Tibial artery (tissue), 4 donors: ENCODE results near the gene ARV1.

Experiments used
- DNase-seq, 2 donors: peaks; one replicate each; pipeline ENCODE4 v3.0.0-alpha.2; 2019
- H3K27ac ChIP-seq, 2 donors: fragments of 200-600 bp; sonication (generic) in 1 of 2; 1 replicate in 1 of 2; 2 replicates in 1 of 2; pipeline ENCODE4 v1.5.1; 2018 to 2019; ENCODE audit warnings: mild to moderate bottlenecking in 1 of 2
- H3K27me3 ChIP-seq, 2 donors: fragments of 200-600 bp; sonication (generic) in 1 of 2; one replicate each; pipeline versions ENCODE4 v1.5.1 to v1.6.0; 2016 to 2019
- H3K36me3 ChIP-seq, 3 donors: fragments of 200-600 bp; sonication (generic) in 2 of 3; one replicate each; pipeline ENCODE4 v1.5.1; 2016 to 2019; ENCODE audit warnings: mild to moderate bottlenecking in 2 of 3
- H3K4me1 ChIP-seq, 4 donors: fragments of 200-600 bp; sonication (generic) in 2 of 4; 1 replicate in 3 of 4; 2 replicates in 1 of 4; pipeline ENCODE4 v1.5.1; 2016 to 2019
- H3K4me3 ChIP-seq, 2 donors: fragments of 200-600 bp; sonication (generic) in 1 of 2; 1 replicate in 1 of 2; 2 replicates in 1 of 2; pipeline ENCODE4 v1.5.1; 2018 to 2019; ENCODE audit warnings: mild to moderate bottlenecking in 2 of 2
- H3K9me3 ChIP-seq, 3 donors: fragments of 200-600 bp; sonication (generic) in 1 of 3; one replicate each; pipeline ENCODE4 v1.5.1; 2016 to 2019
- intact Hi-C: fragments of 100-400 bp; cut with DNase I; formaldehyde crosslinking; loops from one replicate; pipeline ENCODE4 v1.15.0; 2023; ENCODE audit warnings: low total_unique reads
- TF ChIP-seq, protein P1 (sequence below), 2 experiments: fragments of 200-600 bp in 1 of 2; fragments of 450-650 bp in 1 of 2; IDR thresholded peaks; one replicate each; pipeline ENCODE4 v1.5.1; 2017 to 2019; ENCODE audit warnings: antibody characterized with exemption in 2 of 2, mild to moderate bottlenecking in 1 of 2, moderate library complexity in 1 of 2

Gene ARV1

DNA sequence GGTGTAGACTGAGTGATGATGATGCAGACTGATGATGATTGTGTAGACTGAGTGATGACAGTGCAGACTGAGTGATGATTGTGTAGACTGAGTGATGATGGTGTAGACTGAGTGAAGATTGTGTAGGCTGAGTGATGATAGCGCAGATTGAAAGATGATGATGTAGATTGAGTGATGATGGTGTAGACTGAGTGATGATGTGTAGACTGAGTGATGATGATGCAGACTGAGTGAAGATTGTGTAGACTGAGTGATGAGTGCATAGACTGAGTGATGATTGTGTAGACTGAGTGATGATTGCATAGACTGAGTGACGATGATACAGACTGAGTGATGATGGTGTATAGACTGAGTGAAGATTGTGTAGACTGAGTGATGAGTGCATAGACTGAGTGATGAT, 32.5 kb downstream of the ARV1 start:
- no peaks in the 10 kb centered on the region for H3K27me3 ChIP-seq
- no peaks in the 10 kb centered on the region for H3K36me3 ChIP-seq
- H3K4me3 ChIP-seq: no peak overlapping the region
- no peaks in the 10 kb centered on the region for H3K4me1 ChIP-seq
- DNase-seq: no peak
- intact Hi-C loops: no loop called here
- no peak overlapping the region for H3K27ac ChIP-seq
- peaks cover 0 to 9% (median 0%) of the 10 kb centered on the region in 3 donors for H3K9me3 ChIP-seq
- TF ChIP-seq, protein P1, sequence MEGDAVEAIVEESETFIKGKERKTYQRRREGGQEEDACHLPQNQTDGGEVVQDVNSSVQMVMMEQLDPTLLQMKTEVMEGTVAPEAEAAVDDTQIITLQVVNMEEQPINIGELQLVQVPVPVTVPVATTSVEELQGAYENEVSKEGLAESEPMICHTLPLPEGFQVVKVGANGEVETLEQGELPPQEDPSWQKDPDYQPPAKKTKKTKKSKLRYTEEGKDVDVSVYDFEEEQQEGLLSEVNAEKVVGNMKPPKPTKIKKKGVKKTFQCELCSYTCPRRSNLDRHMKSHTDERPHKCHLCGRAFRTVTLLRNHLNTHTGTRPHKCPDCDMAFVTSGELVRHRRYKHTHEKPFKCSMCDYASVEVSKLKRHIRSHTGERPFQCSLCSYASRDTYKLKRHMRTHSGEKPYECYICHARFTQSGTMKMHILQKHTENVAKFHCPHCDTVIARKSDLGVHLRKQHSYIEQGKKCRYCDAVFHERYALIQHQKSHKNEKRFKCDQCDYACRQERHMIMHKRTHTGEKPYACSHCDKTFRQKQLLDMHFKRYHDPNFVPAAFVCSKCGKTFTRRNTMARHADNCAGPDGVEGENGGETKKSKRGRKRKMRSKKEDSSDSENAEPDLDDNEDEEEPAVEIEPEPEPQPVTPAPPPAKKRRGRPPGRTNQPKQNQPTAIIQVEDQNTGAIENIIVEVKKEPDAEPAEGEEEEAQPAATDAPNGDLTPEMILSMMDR (IDR thresholded peaks at IDR 0.05): no peak

- TF ChIP-seq, protein P1 (IDR thresholded peaks at IDR 0.05): no peak
- intact Hi-C loops: no loop called here
- Histone ChIP-seq H3K4me3 (no peak overlapping the region), H3K36me3 (no peaks in the 10 kb centered on the region), H3K27ac (no peak overlapping the region), H3K27me3 (no peaks in the 10 kb centered on the region), H3K9me3 (peaks cover 0 to 9% (median 0%) of the 10 kb centered on the region in 3 donors), H3K4me1 (no peaks in the 10 kb centered on the region)
- no peak for DNase-seq
These were observed 33.1 kb downstream of the ARV1 start for GRCh38 chr1:231011963-231012362.

GRCh38 chr1:231013391-231014015, 34.6 kb downstream of the ARV1 start:
- TF ChIP-seq, protein P1 (IDR thresholded peaks at IDR 0.05): no peak
- H3K27ac ChIP-seq: no peak overlapping the region
- DNase-seq: no peak
- H3K4me3 ChIP-seq: no peak overlapping the region
- no peaks in the 10 kb centered on the region for H3K4me1 ChIP-seq
- no peaks in the 10 kb centered on the region for H3K36me3 ChIP-seq
- intact Hi-C loops: no loop called here
- no peaks in the 10 kb centered on the region for H3K27me3 ChIP-seq
- no peaks in the 10 kb centered on the region for H3K9me3 ChIP-seq

- H3K4me3 ChIP-seq: no peak overlapping the region
- TF ChIP-seq, protein P1 (IDR thresholded peaks at IDR 0.05): no peak
- no peak for DNase-seq
- H3K36me3 ChIP-seq: peaks cover 0 to 8% (median 0%) of the 10 kb centered on the region in 3 donors
- no peaks in the 10 kb centered on the region for H3K4me1 ChIP-seq
- intact Hi-C loops: no loop called here
- no peaks in the 10 kb centered on the region for H3K9me3 ChIP-seq
- no peak overlapping the region for H3K27ac ChIP-seq
- H3K27me3 ChIP-seq: no peaks in the 10 kb centered on the region
These were observed 37.3 kb downstream of the ARV1 start for GRCh38 chr1:231016234-231016633.

DNA sequence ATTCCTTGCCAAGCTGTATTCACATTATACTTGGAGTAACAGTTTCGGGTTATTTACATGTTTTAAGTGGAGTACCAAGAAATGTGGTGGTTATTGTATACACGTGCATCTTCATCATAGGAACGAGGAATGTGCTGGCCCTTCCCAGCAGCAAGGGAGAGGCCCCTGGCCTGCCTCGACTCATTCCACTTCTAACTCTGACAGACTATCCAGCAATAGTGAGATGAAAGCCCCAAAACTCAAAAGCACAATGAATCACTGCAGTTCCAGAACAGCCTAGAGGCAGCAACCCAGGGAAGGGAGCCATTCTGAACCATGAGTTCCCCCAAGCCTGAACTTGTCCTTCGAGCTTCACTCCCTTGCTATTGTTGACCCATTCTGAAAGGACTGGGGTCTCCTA, 38.1 kb downstream of the ARV1 start:
- H3K4me1 ChIP-seq: no peaks in the 10 kb centered on the region
- H3K27ac ChIP-seq: no peak overlapping the region
- no peaks in the 10 kb centered on the region for H3K27me3 ChIP-seq
- no peak for DNase-seq
- TF ChIP-seq, protein P1 (IDR thresholded peaks at IDR 0.05): no peak
- H3K9me3 ChIP-seq: no peaks in the 10 kb centered on the region
- intact Hi-C loops: no loop called here
- H3K4me3 ChIP-seq: no peak overlapping the region
- H3K36me3 ChIP-seq: peaks cover 0 to 8% (median 0%) of the 10 kb centered on the region in 3 donors

DNA sequence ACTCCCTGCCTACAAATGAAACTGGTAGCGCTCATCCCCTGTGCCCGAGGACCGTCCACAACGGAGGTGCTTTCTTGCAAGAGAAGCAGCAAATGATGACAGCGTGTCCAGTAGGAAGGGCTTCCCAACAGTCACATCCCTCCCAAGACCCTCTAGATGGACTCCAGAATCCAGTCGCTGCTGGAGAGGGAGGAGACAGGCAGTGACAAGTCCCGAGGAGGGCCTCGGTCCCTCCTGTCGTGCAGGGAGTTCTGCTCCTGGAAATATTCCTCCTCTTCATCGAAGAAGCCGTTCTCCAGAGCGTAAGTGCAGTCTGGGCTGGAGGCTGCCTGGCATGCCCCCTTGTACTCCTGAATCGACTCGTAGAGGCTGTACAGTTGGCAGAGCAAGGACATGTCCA, 40.8 kb downstream of the ARV1 start:
- intact Hi-C loops: no loop called here
- TF ChIP-seq, protein P1 (IDR thresholded peaks at IDR 0.05): no peak
- H3K27ac ChIP-seq: no peak overlapping the region
- no peaks in the 10 kb centered on the region for H3K27me3 ChIP-seq
- peaks cover 0 to 8% (median 0%) of the 10 kb centered on the region in 3 donors for H3K36me3 ChIP-seq
- no peak overlapping the region for H3K4me3 ChIP-seq
- no peaks in the 10 kb centered on the region for H3K9me3 ChIP-seq
- H3K4me1 ChIP-seq: no peaks in the 10 kb centered on the region
- DNase-seq: no peak
